Peyer's patch (tissue), 4 donors: ENCODE data around the gene ZMIZ1. TPM values are rescaled to one million over a fixed set of nuclear protein-coding genes. Genes with fewer than 3 reads are reported as not detected.
"Not testable (repeated sequence)": the region's sequence is repeated elsewhere in the genome, so short reads cannot be mapped to it uniquely, and the experiment has no call there.

ENCODE experiments used
- DNase-seq, 3 donors: peaks; one replicate each; pipeline ENCODE4 v3.0.0-alpha.2; 2017 to 2019
- H3K27ac ChIP-seq, 4 donors: fragments of 200-600 bp; sonication (generic); one replicate each; pipeline ENCODE4 v1.5.1; 2016 to 2019
- H3K27me3 ChIP-seq, 2 donors: fragments of 200-600 bp; sonication (generic); one replicate each; pipeline ENCODE4 v1.5.1; 2019
- H3K36me3 ChIP-seq, 3 donors: fragments of 200-600 bp; sonication (generic); one replicate each; pipeline ENCODE4 v1.5.1; 2016 to 2019
- H3K4me1 ChIP-seq, 4 donors: fragments of 200-600 bp; sonication (generic); one replicate each; pipeline ENCODE4 v1.5.1; 2016 to 2019
- H3K4me3 ChIP-seq, 4 donors: fragments of 200-600 bp; sonication (generic); 1 replicate in 3 of 4; 2 replicates in 1 of 4; pipeline ENCODE4 v1.5.1; 2016 to 2019; ENCODE audit warnings: mild to moderate bottlenecking in 1 of 4
- H3K9me3 ChIP-seq, 4 donors: fragments of 200-600 bp; sonication (generic); one replicate each; pipeline ENCODE4 v1.5.1; 2016 to 2019; ENCODE audit warnings: mild to moderate bottlenecking in 1 of 4
- POLR2A ChIP-seq, 2 donors: fragments of 450-650 bp; IDR thresholded peaks; one replicate each; pipeline ENCODE4 v1.5.1; 2017; ENCODE audit warnings: antibody characterized with exemption in 2 of 2, mild to moderate bottlenecking in 2 of 2, moderate library complexity in 2 of 2
- total RNA-seq, 4 donors: library from RNA; depleted of rRNA; stranded (reverse); fragments of >200 nt; gene quantifications; one replicate each; pipeline ENCODE4 v1.1.0, GENCODE V29; 2016
- TF ChIP-seq, protein P1 (sequence below), 6 experiments: fragments of 450-650 bp in 4 of 6; fragments of 200-600 bp in 2 of 6; sonication (generic) in 1 of 6; IDR thresholded peaks; one replicate each; pipeline ENCODE4 v1.5.1; 2017 to 2019; ENCODE audit warnings: antibody characterized with exemption in 6 of 6, mild to moderate bottlenecking in 3 of 6, moderate library complexity in 1 of 6

The ZMIZ1 gene
- total RNA-seq, 4 donors from 2014 or later = 40.4 to 86.7 (median 73.2) TPM

DNA sequence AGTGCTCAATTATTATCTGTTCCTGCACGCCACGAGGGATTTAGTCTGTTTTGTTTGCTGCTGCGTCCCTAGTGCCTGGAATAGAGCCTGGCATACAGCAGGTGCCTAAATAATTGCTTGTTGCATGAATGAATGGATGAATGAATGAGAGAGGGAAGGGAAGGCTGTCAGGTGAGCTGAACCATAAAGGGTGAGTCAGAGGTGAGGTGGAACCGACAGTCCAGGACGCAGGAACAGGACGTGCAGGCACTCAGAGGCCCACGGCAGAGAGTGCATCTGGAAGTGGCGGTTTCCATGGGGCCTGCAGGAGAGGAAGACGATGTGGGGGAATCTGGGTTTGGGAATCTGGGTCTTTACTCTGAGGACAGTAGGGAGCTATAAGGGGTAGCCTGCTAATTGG lies 260.8 kb downstream of the ZMIZ1 start:
- no peaks in the 10 kb centered on the region for H3K27me3 ChIP-seq
- no peaks in the 10 kb centered on the region for H3K9me3 ChIP-seq
- DNase-seq = no peak
- peaks cover 0 to 6% (median 2%) of the 10 kb centered on the region in 4 donors for H3K4me1 ChIP-seq
- TF ChIP-seq POLR2A (IDR thresholded peaks at IDR 0.05) = no peak
- TF ChIP-seq, protein P1, sequence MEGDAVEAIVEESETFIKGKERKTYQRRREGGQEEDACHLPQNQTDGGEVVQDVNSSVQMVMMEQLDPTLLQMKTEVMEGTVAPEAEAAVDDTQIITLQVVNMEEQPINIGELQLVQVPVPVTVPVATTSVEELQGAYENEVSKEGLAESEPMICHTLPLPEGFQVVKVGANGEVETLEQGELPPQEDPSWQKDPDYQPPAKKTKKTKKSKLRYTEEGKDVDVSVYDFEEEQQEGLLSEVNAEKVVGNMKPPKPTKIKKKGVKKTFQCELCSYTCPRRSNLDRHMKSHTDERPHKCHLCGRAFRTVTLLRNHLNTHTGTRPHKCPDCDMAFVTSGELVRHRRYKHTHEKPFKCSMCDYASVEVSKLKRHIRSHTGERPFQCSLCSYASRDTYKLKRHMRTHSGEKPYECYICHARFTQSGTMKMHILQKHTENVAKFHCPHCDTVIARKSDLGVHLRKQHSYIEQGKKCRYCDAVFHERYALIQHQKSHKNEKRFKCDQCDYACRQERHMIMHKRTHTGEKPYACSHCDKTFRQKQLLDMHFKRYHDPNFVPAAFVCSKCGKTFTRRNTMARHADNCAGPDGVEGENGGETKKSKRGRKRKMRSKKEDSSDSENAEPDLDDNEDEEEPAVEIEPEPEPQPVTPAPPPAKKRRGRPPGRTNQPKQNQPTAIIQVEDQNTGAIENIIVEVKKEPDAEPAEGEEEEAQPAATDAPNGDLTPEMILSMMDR (IDR thresholded peaks at IDR 0.05) = no peak
- H3K4me3 ChIP-seq = no peak overlapping the region
- no peaks in the 10 kb centered on the region for H3K36me3 ChIP-seq
- H3K27ac ChIP-seq = peak overlapping the region in 1 of 4 donors; percentile 17

DNA sequence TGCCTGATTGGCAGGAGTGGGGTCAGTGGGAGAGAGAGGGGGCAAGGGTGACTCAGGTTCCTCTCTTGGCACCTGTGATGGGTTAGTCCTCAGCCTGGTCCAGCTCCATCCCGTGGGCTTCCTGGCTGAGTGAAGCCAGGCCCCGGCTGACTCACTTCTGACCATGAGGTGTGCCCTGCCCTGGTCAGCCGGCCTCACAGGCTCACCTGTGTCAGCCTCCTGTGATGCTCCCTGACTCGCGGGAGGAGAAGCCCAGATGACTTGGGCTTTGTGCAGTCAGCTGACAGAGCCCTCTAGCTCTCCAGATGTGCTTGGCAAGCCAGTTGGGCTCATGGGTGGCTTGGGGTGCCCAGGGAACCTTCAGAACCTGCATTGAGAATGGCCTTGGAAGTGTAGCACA lies 262.5 kb downstream of the ZMIZ1 start:
- H3K27me3 ChIP-seq = no peaks in the 10 kb centered on the region
- no peak for DNase-seq
- TF ChIP-seq, protein P1 (IDR thresholded peaks at IDR 0.05) = no peak
- TF ChIP-seq POLR2A (IDR thresholded peaks at IDR 0.05) = no peak
- H3K27ac ChIP-seq = no peak overlapping the region
- no peaks in the 10 kb centered on the region for H3K9me3 ChIP-seq
- no peaks in the 10 kb centered on the region for H3K36me3 ChIP-seq
- peaks cover 0 to 6% (median 2%) of the 10 kb centered on the region in 4 donors for H3K4me1 ChIP-seq
- H3K4me3 ChIP-seq = no peak overlapping the region

DNA sequence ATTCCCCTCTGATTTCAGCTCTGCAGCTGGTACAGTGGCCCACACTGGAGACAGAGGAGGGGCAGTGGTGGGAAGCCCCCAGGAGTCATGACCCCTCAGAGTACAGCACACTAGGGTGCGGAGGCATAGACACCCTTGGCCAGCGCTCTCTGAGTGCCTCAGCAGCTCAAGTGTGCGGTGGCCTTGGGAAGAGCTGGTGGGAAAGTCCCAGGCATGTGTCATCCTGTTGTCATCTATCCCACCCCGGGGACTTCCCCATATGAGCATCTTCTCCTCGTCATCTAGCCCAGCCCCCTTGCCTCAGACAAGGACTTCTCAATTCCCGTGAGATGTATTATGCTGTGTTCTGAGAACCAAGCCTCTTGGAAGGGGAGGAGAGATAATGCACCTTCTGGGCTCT lies 262.9 kb downstream of the ZMIZ1 start:
- Histone ChIP-seq H3K9me3 (no peaks in the 10 kb centered on the region), H3K36me3 (no peaks in the 10 kb centered on the region), H3K4me1 (peaks cover 0 to 6% (median 2%) of the 10 kb centered on the region in 4 donors), H3K27ac (no peak overlapping the region), H3K27me3 (no peaks in the 10 kb centered on the region), H3K4me3 (no peak overlapping the region)
- DNase-seq = peak in 2 of 3 donors; percentile 21 to 46
- no peak for TF ChIP-seq POLR2A (IDR thresholded peaks at IDR 0.05)
- TF ChIP-seq, protein P1 (IDR thresholded peaks at IDR 0.05) = no peak

DNA sequence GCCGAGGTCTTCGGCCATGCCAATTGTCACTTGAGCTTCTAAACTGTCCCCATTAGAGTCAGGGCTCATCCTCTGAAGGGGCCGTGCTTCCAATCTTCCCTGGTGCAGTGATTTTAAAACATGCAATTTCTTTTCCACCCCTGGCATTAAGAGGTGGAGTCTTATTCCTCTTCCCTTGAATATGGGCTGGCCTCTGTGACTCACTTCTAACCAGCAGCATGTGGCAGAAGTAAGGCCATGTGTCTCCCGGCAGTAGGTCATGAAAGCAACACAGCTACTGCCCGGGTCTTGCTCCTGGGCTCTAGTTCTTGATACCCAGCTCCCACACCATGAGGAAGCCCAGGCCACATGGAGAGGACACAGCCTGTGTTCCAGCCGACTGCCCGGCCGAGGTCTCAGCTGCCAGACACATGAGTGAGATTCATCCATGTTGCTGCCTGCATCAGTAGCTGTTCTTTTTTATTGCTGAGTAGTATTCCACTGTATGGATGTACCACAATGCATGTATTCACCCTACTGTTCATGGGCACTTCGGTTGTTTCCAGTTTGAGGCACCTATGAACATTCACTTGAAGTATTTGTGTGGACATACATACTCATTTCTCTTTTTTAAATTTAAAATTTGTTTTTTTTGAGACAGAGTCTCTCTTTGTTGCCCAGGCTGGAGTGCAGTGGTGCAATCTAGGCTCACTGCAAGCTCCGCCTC lies 264.0 kb downstream of the ZMIZ1 start:
- DNase-seq, H3K9me3 ChIP-seq, H3K36me3 ChIP-seq, H3K4me1 ChIP-seq, H3K27me3 ChIP-seq, H3K4me3 ChIP-seq, H3K27ac ChIP-seq: not testable (repeated sequence)

DNA sequence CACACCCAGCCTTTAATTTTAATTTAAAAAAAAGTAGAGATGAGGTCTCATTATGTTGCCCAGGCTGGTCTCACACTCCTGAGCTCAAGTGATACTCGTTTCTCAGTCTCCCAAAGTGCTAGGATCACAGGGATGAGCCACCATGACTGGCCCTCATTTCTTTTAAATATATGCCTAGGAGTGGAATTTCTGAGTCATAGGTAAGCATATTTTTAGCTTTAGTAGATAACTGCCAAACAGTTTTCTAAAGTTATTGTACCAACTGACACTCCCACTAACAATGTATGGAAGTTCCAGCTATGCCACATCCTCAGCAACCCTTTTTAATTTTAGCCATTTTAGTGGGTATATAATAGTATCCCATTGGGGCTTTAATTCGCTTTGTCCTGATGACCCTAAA lies 264.7 kb downstream of the ZMIZ1 start:
- no peak overlapping the region for H3K4me3 ChIP-seq
- no peaks in the 10 kb centered on the region for H3K36me3 ChIP-seq
- H3K4me1 ChIP-seq = peaks cover 0 to 6% (median 2%) of the 10 kb centered on the region in 4 donors
- TF ChIP-seq, protein P1 (IDR thresholded peaks at IDR 0.05) = no peak
- TF ChIP-seq POLR2A (IDR thresholded peaks at IDR 0.05) = no peak
- H3K27me3 ChIP-seq = no peaks in the 10 kb centered on the region
- H3K27ac ChIP-seq = no peak overlapping the region
- DNase-seq = no peak
- no peaks in the 10 kb centered on the region for H3K9me3 ChIP-seq

DNA sequence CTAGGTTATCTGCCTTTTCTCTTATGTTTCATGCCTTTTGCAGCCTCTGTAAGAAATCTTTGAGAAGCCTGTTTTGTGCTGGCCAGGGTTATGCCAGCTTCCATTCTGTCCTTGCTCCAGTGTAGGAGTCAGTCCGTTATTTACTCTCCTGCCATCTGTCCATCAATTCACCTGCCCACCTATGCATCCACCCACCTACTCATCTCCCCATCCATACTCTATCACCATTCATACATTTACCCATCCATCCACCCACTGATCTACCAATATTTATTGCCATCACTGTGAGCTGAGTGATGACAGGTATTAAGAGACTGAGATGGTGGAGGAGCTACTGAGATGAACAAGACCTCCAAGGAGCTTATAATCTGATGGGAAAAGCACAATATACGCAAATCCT lies 265.8 kb downstream of the ZMIZ1 start:
- Histone ChIP-seq H3K36me3 (no peaks in the 10 kb centered on the region), H3K27me3 (no peaks in the 10 kb centered on the region), H3K4me3 (no peak overlapping the region), H3K4me1 (peaks cover 0 to 6% (median 2%) of the 10 kb centered on the region in 4 donors), H3K9me3 (no peaks in the 10 kb centered on the region), H3K27ac (no peak overlapping the region)
- DNase-seq = no peak
- no peak for TF ChIP-seq POLR2A (IDR thresholded peaks at IDR 0.05)
- TF ChIP-seq, protein P1 (IDR thresholded peaks at IDR 0.05) = no peak
